HEK293T (cell line): ENCODE measurements around the gene NECTIN1.

ENCODE experiments used
- CTCF ChIA-PET: fragments of 350-600 bp; formaldehyde crosslinking; extraction: SDS; loops from one replicate; lab custom pipeline; 2021; ENCODE audit warnings: antibody characterized with exemption, inconsistent platforms; lab: Yijun Ruan, JAX
- POLR2A ChIA-PET: fragments of 350-600 bp; formaldehyde crosslinking; extraction: SDS; loops from one replicate; lab custom pipeline; 2020; ENCODE audit warnings: antibody characterized with exemption, inconsistent platforms; lab: Yijun Ruan, JAX
- DNase-seq: peaks from one replicate; pipeline ENCODE4 v3.0.0; 2012; ENCODE audit warnings: mixed read lengths; ENCODE audit errors: extremely low spot score
- ARNT ChIP-seq: fragments of 450-650 bp; IDR thresholded peaks from 2 replicates; pipeline ENCODE4 v1.6.1; 2017; ENCODE audit warnings: mild to moderate bottlenecking
- BHLHE40 ChIP-seq: fragments of 450-650 bp; IDR thresholded peaks from 2 replicates; pipeline ENCODE4 v1.6.1; 2016; ENCODE audit warnings: mild to moderate bottlenecking, moderate library complexity, borderline replicate concordance
- CTBP1 ChIP-seq: fragments of 450-650 bp; IDR thresholded peaks from 2 replicates; pipeline ENCODE4 v1.6.1; 2016; ENCODE audit warnings: borderline replicate concordance
- ELF4 ChIP-seq: fragments of 450-650 bp; IDR thresholded peaks from 2 replicates; pipeline ENCODE4 v1.6.1; 2017; ENCODE audit warnings: antibody characterized with exemption
- FOXA1 ChIP-seq: fragments of 450-650 bp; IDR thresholded peaks from 2 replicates; pipeline ENCODE4 v1.6.1; 2016; ENCODE audit warnings: mild to moderate bottlenecking
- FOXK2 ChIP-seq: fragments of 450-650 bp; IDR thresholded peaks from 2 replicates; pipeline ENCODE4 v1.6.1; 2016; ENCODE audit warnings: mild to moderate bottlenecking
- FOXM1 ChIP-seq: fragments of 450-650 bp; IDR thresholded peaks from 2 replicates; pipeline ENCODE4 v1.6.1; 2017; ENCODE audit warnings: mild to moderate bottlenecking, borderline replicate concordance
- HDGF ChIP-seq: fragments of 450-650 bp; IDR thresholded peaks from 2 replicates; pipeline ENCODE4 v1.6.1; 2017; ENCODE audit warnings: antibody characterized with exemption, borderline replicate concordance
- L3MBTL2 ChIP-seq: fragments of 450-650 bp; conservative IDR thresholded peaks from 2 replicates; pipeline ENCODE4 v1.6.1; 2016; ENCODE audit warnings: mild to moderate bottlenecking
- LEF1 ChIP-seq: fragments of 450-650 bp; IDR thresholded peaks from 2 replicates; pipeline ENCODE4 v1.6.1; 2017; ENCODE audit warnings: mild to moderate bottlenecking, borderline replicate concordance
- NFRKB ChIP-seq: fragments of 450-650 bp; IDR thresholded peaks from 2 replicates; pipeline ENCODE4 v1.6.1; 2016; ENCODE audit warnings: mild to moderate bottlenecking, moderate library complexity
- SP1 ChIP-seq: fragments of 450-650 bp; IDR thresholded peaks from 2 replicates; pipeline ENCODE4 v1.6.1; 2017
- SUZ12 ChIP-seq: fragments of 450-650 bp; IDR thresholded peaks from 2 replicates; pipeline ENCODE4 v1.6.1; 2016; ENCODE audit warnings: mild to moderate bottlenecking
- TARDBP ChIP-seq: fragments of 450-650 bp; IDR thresholded peaks from 2 replicates; pipeline ENCODE4 v1.6.1; 2016
- ZNF384 ChIP-seq: fragments of 450-650 bp; IDR thresholded peaks from 2 replicates; pipeline ENCODE4 v1.6.1; 2016
- TF ChIP-seq, protein P1 (sequence below): fragments of 450-650 bp; IDR thresholded peaks from 2 replicates; pipeline ENCODE4 v1.6.1; 2016

Gene NECTIN1

GRCh38 chr11:119629834-119630624 lies 99.0 kb downstream of the NECTIN1 start:
- DNase-seq = no peak
- ChIA-PET CTCF (no interaction called here), POLR2A (no interaction called here)
- TF ChIP-seq HDGF = no peak
- no peak for TF ChIP-seq L3MBTL2

- POLR2A ChIA-PET = no interaction called here
- CTCF ChIA-PET = no interaction called here
- TF ChIP-seq BHLHE40 (no peak), ARNT (no peak), LEF1 (no peak)
- no peak for DNase-seq
These were observed 99.9 kb downstream of the NECTIN1 start for GRCh38 chr11:119629085-119629484.

DNA sequence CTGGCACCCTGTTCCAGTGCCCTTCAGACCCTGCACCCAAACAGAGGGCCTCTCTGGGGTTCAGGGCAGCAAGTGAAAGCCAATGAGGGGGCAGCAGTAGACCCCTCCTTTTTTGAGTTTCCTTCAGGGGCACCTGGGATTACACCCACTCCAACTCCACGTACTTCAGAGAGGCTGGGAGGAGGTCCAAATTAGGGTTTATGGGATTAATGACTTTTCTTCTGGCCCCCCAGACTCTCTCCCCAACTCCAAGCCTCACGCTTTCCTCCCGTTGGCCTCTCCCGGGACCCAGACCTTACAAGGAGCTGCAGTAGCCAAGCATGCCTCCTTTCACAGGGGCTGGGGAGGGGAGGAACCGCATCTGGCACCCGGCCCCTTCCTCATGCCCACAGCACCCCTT lies 101.7 kb downstream of the NECTIN1 start:
- CTCF ChIA-PET = no interaction called here
- no peak for DNase-seq

GRCh38 chr11:119626871-119627270 lies 102.1 kb downstream of the NECTIN1 start:
- TF ChIP-seq SUZ12 (no peak), BHLHE40 (no peak), SP1 (no peak), LEF1 (no peak), HDGF (no peak), L3MBTL2 (no peak), TARDBP (no peak)
- TF ChIP-seq, protein P1, sequence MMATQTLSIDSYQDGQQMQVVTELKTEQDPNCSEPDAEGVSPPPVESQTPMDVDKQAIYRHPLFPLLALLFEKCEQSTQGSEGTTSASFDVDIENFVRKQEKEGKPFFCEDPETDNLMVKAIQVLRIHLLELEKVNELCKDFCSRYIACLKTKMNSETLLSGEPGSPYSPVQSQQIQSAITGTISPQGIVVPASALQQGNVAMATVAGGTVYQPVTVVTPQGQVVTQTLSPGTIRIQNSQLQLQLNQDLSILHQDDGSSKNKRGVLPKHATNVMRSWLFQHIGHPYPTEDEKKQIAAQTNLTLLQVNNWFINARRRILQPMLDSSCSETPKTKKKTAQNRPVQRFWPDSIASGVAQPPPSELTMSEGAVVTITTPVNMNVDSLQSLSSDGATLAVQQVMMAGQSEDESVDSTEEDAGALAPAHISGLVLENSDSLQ = no peak
- CTCF ChIA-PET = no interaction called here
- no peak for DNase-seq

More for the DNA sequence above, 101.7 kb downstream of the NECTIN1 start:
- POLR2A ChIA-PET = no interaction called here
- no peak for TF ChIP-seq FOXA1
- no peak for TF ChIP-seq L3MBTL2
- no peak for TF ChIP-seq NFRKB
- no peak for TF ChIP-seq HDGF
- TF ChIP-seq ZNF384 = no peak
- TF ChIP-seq LEF1 = no peak
- TF ChIP-seq SP1 = no peak
- no peak for TF ChIP-seq CTBP1
- no peak for TF ChIP-seq BHLHE40
- TF ChIP-seq TARDBP = no peak
- no peak for TF ChIP-seq SUZ12
- no peak for TF ChIP-seq ELF4
- TF ChIP-seq FOXK2 = no peak
- TF ChIP-seq, protein P1 = no peak
- TF ChIP-seq ARNT = no peak
- no peak for TF ChIP-seq FOXM1

DNA sequence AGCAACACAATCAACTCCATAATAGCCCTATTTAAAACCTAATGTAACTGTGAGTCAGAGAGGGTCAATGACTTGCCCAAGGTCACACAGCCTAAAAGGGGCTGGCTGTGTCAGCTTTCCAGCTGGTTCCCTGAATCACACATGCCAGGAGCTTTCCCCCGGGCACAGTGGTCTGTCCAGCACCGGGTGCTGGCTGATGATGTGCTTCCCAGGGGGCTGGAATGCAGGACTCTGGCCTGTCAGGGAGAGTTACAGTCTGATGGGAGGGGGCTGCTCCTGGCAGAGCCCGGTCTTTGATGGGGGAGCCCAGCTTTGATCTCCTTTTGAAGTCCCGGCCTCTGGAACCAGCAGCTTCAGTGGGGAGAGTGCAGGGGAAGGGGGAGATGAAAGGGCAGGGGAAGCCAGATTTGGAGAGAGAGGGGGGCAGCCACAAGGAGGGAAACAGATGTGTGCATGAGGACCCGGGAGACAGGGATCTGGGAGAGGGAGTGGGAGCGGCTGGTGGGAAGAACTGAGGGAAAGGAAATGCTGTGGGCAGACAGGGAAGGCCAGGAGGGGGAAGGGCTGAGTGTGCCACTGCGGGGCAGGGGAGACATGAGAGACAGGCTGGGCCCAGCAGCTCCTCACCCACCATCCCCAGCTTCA lies 102.7 kb downstream of the NECTIN1 start:
- no peak for TF ChIP-seq BHLHE40
- TF ChIP-seq L3MBTL2 = no peak
- no peak for TF ChIP-seq ZNF384
- TF ChIP-seq CTBP1 = no peak
- ChIA-PET CTCF (no interaction called here), POLR2A (no interaction called here)
- DNase-seq = no peak

More at GRCh38 chr11:119626871-119627270, 102.1 kb downstream of the NECTIN1 start:
- POLR2A ChIA-PET = no interaction called here

DNA sequence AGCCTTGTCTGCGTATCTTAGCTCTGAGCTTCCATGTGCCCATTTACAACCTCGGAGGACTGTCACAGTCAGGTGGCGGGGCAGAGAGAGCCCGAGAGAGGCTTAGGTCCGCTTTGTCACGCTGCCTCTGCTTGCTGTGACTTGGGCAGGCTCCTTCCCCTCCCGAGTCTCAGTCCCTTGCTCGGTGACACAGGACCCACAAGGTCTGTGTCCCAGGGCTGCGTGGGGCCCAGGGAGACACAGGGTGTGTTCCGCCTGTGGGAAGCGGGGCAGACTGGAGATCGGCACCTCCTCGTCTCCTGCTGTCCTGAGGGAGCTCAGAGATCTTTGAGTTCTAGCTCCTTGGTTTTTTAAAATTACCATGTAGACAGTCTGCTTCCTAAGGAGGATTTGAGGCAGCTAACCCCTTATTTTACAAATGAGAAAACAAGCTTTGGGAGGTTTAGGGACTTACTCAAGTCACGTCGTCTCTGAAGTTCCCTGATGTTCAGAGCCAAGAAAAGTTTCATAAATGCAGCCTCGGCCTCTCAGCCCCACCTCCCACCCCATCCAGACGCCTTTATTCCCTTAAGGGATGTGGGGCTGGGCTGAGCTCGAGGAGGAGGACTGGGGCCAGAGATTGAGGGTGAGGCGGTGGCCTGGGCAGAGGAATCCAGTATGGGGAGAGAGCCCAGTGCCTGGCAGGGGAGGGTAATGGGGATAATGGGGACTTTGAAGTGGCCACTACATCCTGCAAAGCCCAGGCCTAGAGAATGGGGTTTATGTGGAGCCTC lies 103.6 kb downstream of the NECTIN1 start:
- CTCF ChIA-PET = interaction anchor here (0.6 to 1.9 kb wide), 5 partner anchors 9 to 21 kb away, joined by 3 to 5 read pairs (median 3); no protein-coding TSS in a partner anchor
- DNase-seq = no peak
- POLR2A ChIA-PET = no interaction called here
- TF ChIP-seq FOXK2 (no peak), L3MBTL2 (no peak), SUZ12 (no peak), LEF1 (no peak), CTBP1 (no peak), FOXM1 (no peak), ZNF384 (no peak), ARNT (no peak), BHLHE40 (no peak), HDGF (no peak), NFRKB (no peak), FOXA1 (no peak), TARDBP (no peak), SP1 (no peak), ELF4 (no peak)
- TF ChIP-seq, protein P1 = no peak
